SW 1271 (cell line): ENCODE results near the gene SIGLEC12.
"Not testable (repeated sequence)": the region's sequence is repeated elsewhere in the genome, so short reads cannot be mapped to it uniquely, and the experiment has no call there.

Experiments used
- DNase-seq, 2 experiments: peaks; one replicate each; lab custom pipeline; 2025; lab: John Stamatoyannopoulos, UW

Gene SIGLEC12

GRCh38 chr19:51458051-51458645 is 43.5 kb downstream of the SIGLEC12 start, which contains the start of gene SIGLEC8:
SIGLEC8 (minus strand) TSS chr19:51458454; CDS start chr19:51458387, 67 bp downstream.
- no peak for DNase-seq

DNA sequence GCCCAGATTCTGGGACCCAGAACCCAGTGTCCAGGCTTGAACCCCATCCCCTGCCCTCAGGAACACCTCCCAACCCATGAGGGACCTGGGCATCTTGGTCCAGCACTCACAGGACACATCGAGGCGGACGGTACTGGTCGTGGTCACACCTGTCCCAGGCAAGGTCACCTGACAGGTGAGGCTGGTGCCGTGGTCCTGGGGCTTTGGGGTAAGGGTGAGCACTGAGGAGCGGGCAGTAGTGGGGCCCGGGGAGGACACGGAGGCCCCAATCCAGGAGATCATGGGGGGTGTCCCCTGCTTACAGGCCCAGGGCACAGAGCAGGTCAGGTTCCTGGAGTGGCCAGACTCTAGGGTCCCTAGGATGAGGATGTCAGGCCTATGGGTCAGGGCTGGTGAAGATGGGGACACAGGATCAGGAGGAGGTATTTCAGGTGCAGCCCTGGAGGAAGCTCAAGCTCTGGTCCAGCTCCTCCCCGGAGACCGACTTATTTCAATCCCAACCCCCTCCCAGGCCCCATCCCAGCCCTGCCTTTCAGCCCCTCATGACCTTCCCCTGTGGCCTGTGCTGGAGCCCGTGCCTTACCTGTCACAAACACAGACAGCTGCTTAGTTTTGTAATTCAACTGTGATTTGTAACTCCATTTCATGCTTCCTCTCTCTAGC is 44.1 kb downstream of the SIGLEC12 start:
- no peak for DNase-seq

DNA sequence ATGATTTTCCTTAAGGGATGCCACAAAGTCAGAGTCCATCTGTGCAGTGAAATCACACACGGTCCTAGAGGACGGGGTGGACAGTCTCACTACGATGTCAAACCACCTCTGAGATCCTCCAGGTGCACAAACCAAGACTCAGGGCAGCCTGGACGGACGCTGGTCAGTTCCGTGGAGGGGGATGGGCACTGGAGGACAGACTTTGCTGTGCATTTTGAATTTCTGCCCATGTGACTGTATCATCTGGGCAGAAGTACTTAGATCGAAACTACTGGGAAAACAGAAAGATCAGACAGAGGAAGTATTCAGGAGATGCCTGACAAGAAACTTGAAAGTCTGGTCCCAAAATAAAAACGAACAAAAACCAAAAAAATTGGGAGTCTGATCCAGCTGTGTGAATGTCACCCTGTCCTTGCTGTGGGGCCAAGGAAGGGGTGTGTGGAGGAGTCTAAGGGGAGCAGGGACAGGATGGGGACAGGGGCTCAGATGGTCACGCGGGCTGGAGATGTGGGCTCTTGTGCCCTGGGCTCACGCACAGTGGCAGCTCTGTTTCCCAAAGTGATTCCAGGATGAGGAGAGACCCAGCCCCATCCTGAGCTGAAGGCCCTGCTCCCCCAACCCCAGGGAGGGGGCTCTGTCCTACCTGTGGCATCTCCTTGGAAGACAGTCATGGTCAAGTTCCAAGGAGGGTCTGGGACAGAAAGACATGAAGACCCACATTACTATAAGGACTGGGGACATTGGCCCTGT is 44.9 kb downstream of the SIGLEC12 start:
- DNase-seq, result no peak

DNA sequence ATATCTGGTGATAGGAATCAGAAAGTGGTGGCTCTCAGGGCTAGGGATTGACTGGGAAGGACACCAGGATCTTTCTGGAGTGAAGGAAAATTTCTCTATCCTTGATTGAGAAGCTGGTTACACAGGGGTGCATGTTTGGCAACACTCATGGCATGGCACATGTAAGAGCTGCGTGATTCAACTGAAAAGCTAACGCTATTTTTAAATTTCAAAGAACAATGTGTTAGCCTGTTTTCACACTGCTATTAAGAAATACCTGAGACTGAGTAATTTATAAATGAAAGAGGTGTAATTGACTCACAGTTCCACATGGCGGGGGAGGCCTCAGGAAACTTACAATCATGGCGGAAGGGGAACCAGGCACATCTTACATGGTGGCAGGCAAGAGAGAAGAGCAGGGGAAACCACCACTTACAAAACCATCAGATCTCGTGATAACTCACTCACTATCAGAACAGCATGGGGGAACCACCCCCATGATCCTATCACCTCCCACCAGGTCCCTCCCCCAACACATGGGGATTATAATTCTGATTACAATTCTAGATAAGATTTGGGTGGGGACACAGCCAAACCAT is 50.8 kb downstream of the SIGLEC12 start:
- no peak for DNase-seq

DNA sequence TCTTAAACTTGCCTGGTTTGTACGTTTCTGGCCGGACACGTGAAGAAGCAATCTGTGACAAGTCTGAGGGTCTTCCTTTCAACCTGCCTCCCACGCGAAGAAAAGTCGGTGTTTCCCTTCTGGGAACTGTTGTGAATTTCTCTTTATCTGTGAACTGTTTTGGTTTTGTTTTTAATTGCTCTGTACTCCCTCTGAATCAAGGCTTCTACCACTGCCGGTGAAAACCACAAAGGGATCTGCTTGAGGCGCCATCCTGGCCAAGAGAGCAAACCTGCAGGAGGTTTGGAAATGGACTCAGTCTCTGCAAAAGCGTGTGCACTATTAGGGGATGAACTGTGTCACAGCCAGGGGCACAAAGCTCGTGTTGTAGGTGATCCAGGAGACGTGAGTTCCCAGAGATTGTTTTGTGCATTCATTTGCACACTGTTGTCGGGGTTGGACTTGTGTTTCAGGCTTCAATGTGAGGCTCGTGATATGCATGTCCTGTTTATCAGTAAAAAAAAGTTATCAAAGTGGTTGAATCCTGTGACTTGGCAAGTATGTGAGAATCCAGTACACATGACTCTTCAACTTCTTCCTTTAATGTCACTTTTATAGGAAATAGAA is 53.1 kb downstream of the SIGLEC12 start:
- DNase-seq, result no peak

- no peak for DNase-seq
Observed at GRCh38 chr19:51448011-51448410, 53.6 kb downstream of the SIGLEC12 start.

- not testable (repeated sequence) for DNase-seq
Observed at GRCh38 chr19:51447510-51447909, 54.1 kb downstream of the SIGLEC12 start.

DNA sequence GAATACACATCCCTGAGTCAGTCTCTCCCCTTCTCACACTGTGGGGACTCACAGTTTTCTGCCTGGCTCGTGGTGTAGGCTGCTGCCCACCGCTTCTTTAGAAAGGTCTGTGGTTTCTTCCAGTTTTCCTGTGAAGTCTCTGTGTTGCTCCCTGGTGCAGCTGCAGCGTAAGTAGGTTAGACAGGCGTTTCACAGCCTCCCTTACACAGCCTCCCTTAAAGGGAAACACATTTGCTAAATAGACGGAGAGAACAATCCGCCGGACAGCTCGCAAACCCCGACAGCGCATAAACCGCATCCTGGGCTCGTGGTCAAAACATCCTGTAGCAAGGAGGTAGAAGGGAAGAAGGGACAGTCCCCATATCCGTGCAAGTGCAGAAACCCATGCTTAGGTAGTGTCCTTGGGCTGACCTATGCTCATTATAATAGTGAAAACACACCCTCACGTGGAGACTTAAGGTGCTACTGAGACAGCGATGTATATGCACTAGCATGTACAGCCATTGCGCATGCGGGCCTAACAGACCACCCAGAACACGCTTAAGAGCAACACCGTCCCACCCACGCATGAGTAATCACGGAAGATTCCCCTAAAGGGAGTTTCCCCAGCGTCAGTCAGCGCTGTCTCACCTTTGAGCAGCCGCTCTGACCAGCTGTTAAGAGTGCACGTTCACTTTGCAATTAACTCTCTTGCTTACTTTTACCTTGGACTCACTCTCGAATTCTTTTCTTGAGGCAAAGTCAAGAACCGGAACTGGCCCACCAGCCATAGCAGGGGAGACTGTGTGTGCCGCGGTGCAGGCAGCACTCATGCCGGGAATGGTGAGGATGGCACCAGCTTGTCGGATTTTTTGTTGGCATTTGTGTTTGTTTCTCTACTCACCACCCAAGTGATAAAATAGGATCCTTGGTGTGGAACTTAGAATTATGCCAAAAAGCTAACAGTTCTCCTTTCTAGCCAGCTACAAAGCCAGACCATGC is 59.9 kb downstream of the SIGLEC12 start:
- no peak for DNase-seq
